Loucy (cell line): Measurements from ENCODE around the gene RSU1.

Source experiments
- EZH2phosphoT487 ChIP-seq: fragments of 200-600 bp; IDR thresholded peaks from 2 replicates; pipeline ENCODE4 v1.6.1; 2018; ENCODE audit warnings: antibody characterized with exemption, mild to moderate bottlenecking, moderate library complexity, borderline replicate concordance
- TF ChIP-seq, protein P1 (sequence below): fragments of 200-600 bp; sonication (generic); conservative IDR thresholded peaks from 2 replicates; pipeline ENCODE4 v1.5.1; 2014; ENCODE audit warnings: mild to moderate bottlenecking, antibody characterized with exemption, low read length

DNA sequence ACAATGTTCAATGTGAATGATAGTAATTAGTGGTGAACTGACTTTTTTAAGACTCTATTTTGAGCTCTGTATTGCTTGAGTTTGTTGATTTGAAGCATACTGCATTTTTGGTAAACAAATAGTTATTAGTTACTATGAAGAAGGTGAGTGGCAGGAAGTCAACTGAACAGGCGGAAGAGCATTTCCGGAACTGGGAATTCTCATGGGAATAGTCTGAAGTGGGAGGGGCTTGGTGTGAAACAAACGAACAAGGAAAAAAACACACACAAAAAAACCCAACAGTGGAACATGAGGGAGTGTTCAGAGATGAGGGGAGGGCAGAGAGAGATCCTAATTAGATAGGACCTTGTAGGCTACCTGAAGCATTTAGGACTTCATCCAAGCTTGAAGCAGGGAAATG is 251.6 kb downstream of the RSU1 start:
- TF ChIP-seq, protein P1, sequence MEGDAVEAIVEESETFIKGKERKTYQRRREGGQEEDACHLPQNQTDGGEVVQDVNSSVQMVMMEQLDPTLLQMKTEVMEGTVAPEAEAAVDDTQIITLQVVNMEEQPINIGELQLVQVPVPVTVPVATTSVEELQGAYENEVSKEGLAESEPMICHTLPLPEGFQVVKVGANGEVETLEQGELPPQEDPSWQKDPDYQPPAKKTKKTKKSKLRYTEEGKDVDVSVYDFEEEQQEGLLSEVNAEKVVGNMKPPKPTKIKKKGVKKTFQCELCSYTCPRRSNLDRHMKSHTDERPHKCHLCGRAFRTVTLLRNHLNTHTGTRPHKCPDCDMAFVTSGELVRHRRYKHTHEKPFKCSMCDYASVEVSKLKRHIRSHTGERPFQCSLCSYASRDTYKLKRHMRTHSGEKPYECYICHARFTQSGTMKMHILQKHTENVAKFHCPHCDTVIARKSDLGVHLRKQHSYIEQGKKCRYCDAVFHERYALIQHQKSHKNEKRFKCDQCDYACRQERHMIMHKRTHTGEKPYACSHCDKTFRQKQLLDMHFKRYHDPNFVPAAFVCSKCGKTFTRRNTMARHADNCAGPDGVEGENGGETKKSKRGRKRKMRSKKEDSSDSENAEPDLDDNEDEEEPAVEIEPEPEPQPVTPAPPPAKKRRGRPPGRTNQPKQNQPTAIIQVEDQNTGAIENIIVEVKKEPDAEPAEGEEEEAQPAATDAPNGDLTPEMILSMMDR = no peak
- TF ChIP-seq EZH2phosphoT487 = no peak
